HL-60 (cell line): Measurements from ENCODE around the gene POLR2A.

Experiments
- DNase-seq, 2 experiments: peaks; one replicate each; pipeline ENCODE4 v3.0.0-alpha.2; 2010 to 2020; ENCODE audit warnings: low read depth in 1 of 2, low spot score in 1 of 2
- H3K27ac ChIP-seq: fragments of 250-450 bp; sonication (Bioruptor Pico); replicated peaks from 2 replicates; pipeline ENCODE4 v1.5.1; 2020; ENCODE audit warnings: mild to moderate bottlenecking, moderate library complexity
- H3K27me3 ChIP-seq: fragments of 250-450 bp; sonication (Bioruptor Pico); 2 replicates; pipeline ENCODE4 v1.5.1; 2021; ENCODE audit warnings: mild to moderate bottlenecking, moderate library complexity; ENCODE audit not compliant: insufficient read depth, poor library complexity, severe bottlenecking
- H3K4me3 ChIP-seq: replicated peaks from 2 replicates; pipeline ENCODE4 v1.5.1; 2011; ENCODE audit warnings: mild to moderate bottlenecking, control low read depth, low read length; ENCODE audit not compliant: insufficient read depth
- GABPA ChIP-seq: IDR thresholded peaks from 2 replicates; pipeline ENCODE4 v1.6.1; 2012; ENCODE audit warnings: low read depth
- POLR2AphosphoS5 ChIP-seq: IDR thresholded peaks from 2 replicates; pipeline ENCODE4 v1.6.1; 2012; ENCODE audit warnings: low read depth
- SPI1 ChIP-seq: IDR thresholded peaks from 2 replicates; pipeline ENCODE4 v1.6.1; 2012; ENCODE audit warnings: low read depth, mild to moderate bottlenecking, borderline replicate concordance
- TF ChIP-seq, protein P1 (sequence below): IDR thresholded peaks from one replicate; pipeline ENCODE4 v1.5.1; 2011; ENCODE audit warnings: low read length, control low read depth, inconsistent platforms; ENCODE audit not compliant: insufficient read depth
- TF ChIP-seq, protein P2 (sequence below): IDR thresholded peaks from 2 replicates; pipeline ENCODE4 v1.6.1; 2012; ENCODE audit warnings: low read depth; ENCODE audit not compliant: insufficient replicate concordance

Gene POLR2A

DNA sequence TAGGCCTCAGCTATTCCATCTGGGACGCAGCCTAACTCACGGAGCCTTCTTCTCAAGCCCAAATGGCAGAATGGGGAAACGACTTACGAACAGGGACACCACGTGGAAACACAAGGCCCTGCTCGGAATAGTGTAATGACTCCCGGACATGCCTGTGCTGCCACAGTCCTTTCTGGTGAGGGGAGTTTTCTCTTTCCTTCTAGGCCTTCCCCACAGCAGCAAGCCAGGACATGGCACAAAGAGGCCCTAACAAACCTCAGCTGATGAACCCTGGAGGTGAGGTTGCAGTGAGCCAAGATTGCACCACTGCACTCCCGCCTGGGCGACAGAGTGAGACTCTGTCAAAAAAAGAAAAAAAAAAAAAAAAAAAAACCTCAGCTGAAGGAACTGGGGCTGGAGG is 20.1 kb upstream of the POLR2A start:
- DNase-seq, result no peak
- no peak for TF ChIP-seq SPI1
- no peak for TF ChIP-seq GABPA
- TF ChIP-seq, protein P1, sequence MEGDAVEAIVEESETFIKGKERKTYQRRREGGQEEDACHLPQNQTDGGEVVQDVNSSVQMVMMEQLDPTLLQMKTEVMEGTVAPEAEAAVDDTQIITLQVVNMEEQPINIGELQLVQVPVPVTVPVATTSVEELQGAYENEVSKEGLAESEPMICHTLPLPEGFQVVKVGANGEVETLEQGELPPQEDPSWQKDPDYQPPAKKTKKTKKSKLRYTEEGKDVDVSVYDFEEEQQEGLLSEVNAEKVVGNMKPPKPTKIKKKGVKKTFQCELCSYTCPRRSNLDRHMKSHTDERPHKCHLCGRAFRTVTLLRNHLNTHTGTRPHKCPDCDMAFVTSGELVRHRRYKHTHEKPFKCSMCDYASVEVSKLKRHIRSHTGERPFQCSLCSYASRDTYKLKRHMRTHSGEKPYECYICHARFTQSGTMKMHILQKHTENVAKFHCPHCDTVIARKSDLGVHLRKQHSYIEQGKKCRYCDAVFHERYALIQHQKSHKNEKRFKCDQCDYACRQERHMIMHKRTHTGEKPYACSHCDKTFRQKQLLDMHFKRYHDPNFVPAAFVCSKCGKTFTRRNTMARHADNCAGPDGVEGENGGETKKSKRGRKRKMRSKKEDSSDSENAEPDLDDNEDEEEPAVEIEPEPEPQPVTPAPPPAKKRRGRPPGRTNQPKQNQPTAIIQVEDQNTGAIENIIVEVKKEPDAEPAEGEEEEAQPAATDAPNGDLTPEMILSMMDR, result no peak
- TF ChIP-seq POLR2AphosphoS5, result no peak
- TF ChIP-seq, protein P2, sequence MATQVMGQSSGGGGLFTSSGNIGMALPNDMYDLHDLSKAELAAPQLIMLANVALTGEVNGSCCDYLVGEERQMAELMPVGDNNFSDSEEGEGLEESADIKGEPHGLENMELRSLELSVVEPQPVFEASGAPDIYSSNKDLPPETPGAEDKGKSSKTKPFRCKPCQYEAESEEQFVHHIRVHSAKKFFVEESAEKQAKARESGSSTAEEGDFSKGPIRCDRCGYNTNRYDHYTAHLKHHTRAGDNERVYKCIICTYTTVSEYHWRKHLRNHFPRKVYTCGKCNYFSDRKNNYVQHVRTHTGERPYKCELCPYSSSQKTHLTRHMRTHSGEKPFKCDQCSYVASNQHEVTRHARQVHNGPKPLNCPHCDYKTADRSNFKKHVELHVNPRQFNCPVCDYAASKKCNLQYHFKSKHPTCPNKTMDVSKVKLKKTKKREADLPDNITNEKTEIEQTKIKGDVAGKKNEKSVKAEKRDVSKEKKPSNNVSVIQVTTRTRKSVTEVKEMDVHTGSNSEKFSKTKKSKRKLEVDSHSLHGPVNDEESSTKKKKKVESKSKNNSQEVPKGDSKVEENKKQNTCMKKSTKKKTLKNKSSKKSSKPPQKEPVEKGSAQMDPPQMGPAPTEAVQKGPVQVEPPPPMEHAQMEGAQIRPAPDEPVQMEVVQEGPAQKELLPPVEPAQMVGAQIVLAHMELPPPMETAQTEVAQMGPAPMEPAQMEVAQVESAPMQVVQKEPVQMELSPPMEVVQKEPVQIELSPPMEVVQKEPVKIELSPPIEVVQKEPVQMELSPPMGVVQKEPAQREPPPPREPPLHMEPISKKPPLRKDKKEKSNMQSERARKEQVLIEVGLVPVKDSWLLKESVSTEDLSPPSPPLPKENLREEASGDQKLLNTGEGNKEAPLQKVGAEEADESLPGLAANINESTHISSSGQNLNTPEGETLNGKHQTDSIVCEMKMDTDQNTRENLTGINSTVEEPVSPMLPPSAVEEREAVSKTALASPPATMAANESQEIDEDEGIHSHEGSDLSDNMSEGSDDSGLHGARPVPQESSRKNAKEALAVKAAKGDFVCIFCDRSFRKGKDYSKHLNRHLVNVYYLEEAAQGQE, result no peak

DNA sequence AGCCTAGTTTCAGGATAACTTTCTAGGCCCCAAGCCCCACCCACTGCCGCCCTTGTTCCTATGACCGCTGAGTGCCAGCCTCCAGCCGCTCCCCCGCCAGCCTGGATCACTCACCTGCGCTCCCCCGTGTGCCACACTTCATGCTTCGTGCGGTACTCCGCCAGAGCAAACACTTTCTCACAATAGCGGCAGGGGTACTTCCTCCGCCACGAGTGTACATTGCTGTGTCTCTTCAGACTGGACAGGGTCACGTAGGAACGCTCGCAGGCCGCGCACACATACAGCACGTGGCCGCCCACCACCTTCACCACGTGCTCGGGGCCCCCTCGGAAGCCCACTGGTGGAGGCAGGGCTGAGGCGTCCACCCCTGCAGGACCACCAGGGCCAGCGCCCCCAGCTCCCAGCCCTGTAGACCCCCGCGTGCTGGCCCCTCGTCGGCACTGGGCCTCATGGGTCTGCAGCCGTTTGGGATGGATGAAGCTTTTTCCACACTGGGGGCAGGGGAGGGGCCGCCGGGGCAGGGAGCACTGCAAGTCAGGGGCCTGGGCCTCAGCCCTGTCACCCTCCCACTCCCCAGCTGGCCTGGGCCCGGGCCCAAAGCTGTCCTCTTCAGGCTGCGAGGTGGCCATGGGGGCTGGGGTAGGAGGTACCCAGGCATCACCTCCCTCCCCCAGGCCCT is 18.4 kb upstream of the POLR2A start:
- H3K27ac ChIP-seq, result no peak overlapping the region
- no peaks in the 10 kb centered on the region for H3K27me3 ChIP-seq
- H3K4me3 ChIP-seq, result no peak overlapping the region
- TF ChIP-seq SPI1, result no peak
- TF ChIP-seq POLR2AphosphoS5, result no peak
- TF ChIP-seq, protein P1, result no peak
- no peak for TF ChIP-seq GABPA
- TF ChIP-seq, protein P2, result no peak
- no peak for DNase-seq

More for the DNA sequence above, 20.1 kb upstream of the POLR2A start:
- H3K4me3 ChIP-seq, result no peak overlapping the region
- no peak overlapping the region for H3K27ac ChIP-seq
- no peaks in the 10 kb centered on the region for H3K27me3 ChIP-seq

DNA sequence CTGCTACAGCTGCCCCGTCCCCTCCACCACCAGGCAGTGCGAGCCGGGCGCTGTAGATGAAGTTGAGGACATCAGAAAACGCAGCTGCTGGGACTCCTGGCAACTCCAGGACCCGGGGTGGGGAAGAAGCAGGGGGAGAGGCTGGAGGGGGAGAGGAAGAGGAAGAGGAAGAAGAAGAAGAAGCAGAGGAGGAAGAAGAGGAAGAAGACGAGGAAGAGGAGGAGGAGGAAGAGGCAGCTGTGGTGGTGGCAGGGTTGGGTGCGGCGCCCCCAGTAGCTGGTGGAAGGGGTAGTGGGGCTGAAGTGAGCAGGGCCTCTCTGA is 17.9 kb upstream of the POLR2A start:
- Histone ChIP-seq H3K27me3 (no peaks in the 10 kb centered on the region), H3K4me3 (no peak overlapping the region), H3K27ac (no peak overlapping the region)
- TF ChIP-seq, protein P2, result no peak
- TF ChIP-seq GABPA (no peak), SPI1 (no peak), POLR2AphosphoS5 (no peak)
- TF ChIP-seq, protein P1, result no peak
- no peak for DNase-seq
